Body of pancreas (tissue), 4 donors: ENCODE measurements around the gene NTN4. TPM values are rescaled to one million over a fixed set of nuclear protein-coding genes. Genes with fewer than 3 reads are reported as not detected.

ENCODE experiments used
- ATAC-seq: fragments of 150-250 bp; one replicate; pipeline ENCODE4 v1.9.1; 2016
- DNase-seq, 4 donors: peaks; one replicate each; pipeline ENCODE4 v3.0.0-alpha.2; 2019
- H3K27ac ChIP-seq, 4 donors: fragments of 200-600 bp; sonication (generic); 1 replicate in 3 of 4; 2 replicates in 1 of 4; pipeline versions ENCODE4 v1.5.1 to v1.6.1; 2016 to 2019; ENCODE audit warnings: mild to moderate bottlenecking in 1 of 4, mixed read lengths in 1 of 4, moderate library complexity in 1 of 4
- H3K27me3 ChIP-seq, 2 donors: fragments of 200-600 bp; sonication (generic); one replicate each; pipeline ENCODE4 v1.6.0; 2016; ENCODE audit warnings: mild to moderate bottlenecking in 1 of 2
- H3K36me3 ChIP-seq, 2 donors: fragments of 200-600 bp; sonication (generic); replicated peaks in 1 of 2; 2 replicates each; pipeline ENCODE4 v1.5.1; 2016; ENCODE audit warnings: low read depth in 2 of 2; ENCODE audit not compliant: insufficient read depth in 1 of 2
- H3K4me1 ChIP-seq: fragments of 200-600 bp; sonication (generic); one replicate; pipeline ENCODE4 v1.6.0; 2016
- H3K4me3 ChIP-seq, 2 donors: fragments of 200-600 bp; sonication (generic); 1 replicate in 1 of 2; 2 replicates in 1 of 2; pipeline ENCODE4 v1.5.1; 2016 to 2019
- H3K9me3 ChIP-seq, 3 donors: fragments of 200-600 bp; sonication (generic); 1 replicate in 2 of 3; 2 replicates in 1 of 3; pipeline ENCODE4 v1.5.1; 2016
- CTCF ChIP-seq, 7 experiments: fragments of 450-650 bp in 4 of 7; fragments of 200-600 bp in 3 of 7; sonication (generic) in 3 of 7; IDR thresholded peaks; one replicate each; pipeline ENCODE4 v1.5.1; 2016 to 2019; ENCODE audit warnings: antibody characterized with exemption in 7 of 7
- POLR2A ChIP-seq, 3 donors: fragments of 450-650 bp; IDR thresholded peaks; one replicate each; pipeline ENCODE4 v1.6.1; 2016; ENCODE audit warnings: antibody characterized with exemption in 3 of 3, mild to moderate bottlenecking in 2 of 3
- WGBS, 2 donors: methylation state at CpG; one replicate each; pipeline ENCODE4 v1.1.5; 2017; 5-methylcytosine and 5-hydroxymethylcytosine counted together
- intact Hi-C: fragments of 100-400 bp; cut with DNase I; formaldehyde crosslinking; loops from one replicate; pipeline ENCODE4 v1.15.1; 2023
- total RNA-seq, 2 donors: library from RNA; depleted of rRNA; stranded (reverse); fragments of >200 nt; gene quantifications; one replicate each; pipeline ENCODE4 v1.1.0, GENCODE V29; 2016

The NTN4 gene
- total RNA-seq, 2 donors from 2014 or later = 47.7 to 62.0 TPM

GRCh38 chr12:95726903-95727302, 63.7 kb downstream of the NTN4 start:
- Histone ChIP-seq H3K4me1 (peaks cover 28% of the 10 kb centered on the region), H3K36me3 (no peaks in the 10 kb centered on the region), H3K9me3 (no peaks in the 10 kb centered on the region), H3K27me3 (no peaks in the 10 kb centered on the region), H3K4me3 (no peak overlapping the region), H3K27ac (no peak overlapping the region)
- WGBS, 2 donors = 83 to 91% methylated on average over 2 of the region's 2 CpGs
- intact Hi-C loops = no loop called here
- TF ChIP-seq POLR2A (IDR thresholded peaks at IDR 0.05) (no peak), CTCF (IDR thresholded peaks at IDR 0.05) (no peak)
- ATAC-seq (no peak), DNase-seq (no peak)

- peaks cover 37% of the 10 kb centered on the region for H3K4me1 ChIP-seq
- peak overlapping the region in 1 of 4 donors; percentile 36 for H3K27ac ChIP-seq
- no peak for DNase-seq
- no peak for TF ChIP-seq POLR2A (IDR thresholded peaks at IDR 0.05)
- no peak for TF ChIP-seq CTCF (IDR thresholded peaks at IDR 0.05)
- no peaks in the 10 kb centered on the region for H3K9me3 ChIP-seq
- intact Hi-C loops = no loop called here
- WGBS, 2 donors = 80 to 84% methylated on average over 1 of the region's 1 CpG
- no peaks in the 10 kb centered on the region for H3K36me3 ChIP-seq
- no peak overlapping the region for H3K4me3 ChIP-seq
- H3K27me3 ChIP-seq = no peaks in the 10 kb centered on the region
- ATAC-seq = no peak
Measured at GRCh38 chr12:95724767-95725166, 65.8 kb downstream of the NTN4 start.

- WGBS, 2 donors = 60 to 77% methylated on average over 4 of the region's 4 CpGs
- H3K4me1 ChIP-seq = peaks cover 47% of the 10 kb centered on the region
- no peak overlapping the region for H3K4me3 ChIP-seq
- ATAC-seq (no peak), DNase-seq (no peak)
- no peak overlapping the region for H3K27ac ChIP-seq
- no peaks in the 10 kb centered on the region for H3K36me3 ChIP-seq
- intact Hi-C loops = no loop called here
- no peaks in the 10 kb centered on the region for H3K27me3 ChIP-seq
- H3K9me3 ChIP-seq = no peaks in the 10 kb centered on the region
- TF ChIP-seq POLR2A (IDR thresholded peaks at IDR 0.05) = no peak
- TF ChIP-seq CTCF (IDR thresholded peaks at IDR 0.05) = no peak
Measured at GRCh38 chr12:95723693-95724384, 66.7 kb downstream of the NTN4 start.

- WGBS, 2 donors = 57 to 69% methylated on average over 2 of the region's 2 CpGs
- intact Hi-C loops = no loop called here
- H3K27ac ChIP-seq = peak overlapping the region in 1 of 4 donors; percentile 13
- no peak for DNase-seq
- H3K4me1 ChIP-seq = peaks cover 69% of the 10 kb centered on the region
- no peak for ATAC-seq
- H3K4me3 ChIP-seq = no peak overlapping the region
- H3K36me3 ChIP-seq = no peaks in the 10 kb centered on the region
- no peaks in the 10 kb centered on the region for H3K27me3 ChIP-seq
- no peaks in the 10 kb centered on the region for H3K9me3 ChIP-seq
- TF ChIP-seq CTCF (IDR thresholded peaks at IDR 0.05) (peak in 4 of 7 experiments; percentile 12 to 27 (median 24)), POLR2A (IDR thresholded peaks at IDR 0.05) (no peak)
Measured at GRCh38 chr12:95721320-95721719, 69.2 kb downstream of the NTN4 start.

GRCh38 chr12:95720146-95720545, 70.4 kb downstream of the NTN4 start:
- 44 to 54% methylated on average over 4 of the region's 4 CpGs for WGBS, 2 donors
- Histone ChIP-seq H3K27ac (peak overlapping the region in 3 of 4 donors; percentile 2 to 74 (median 6)), H3K4me3 (no peak overlapping the region), H3K9me3 (no peaks in the 10 kb centered on the region), H3K27me3 (no peaks in the 10 kb centered on the region), H3K36me3 (no peaks in the 10 kb centered on the region), H3K4me1 (peaks cover 58% of the 10 kb centered on the region)
- intact Hi-C loops = no loop called here
- no peak for TF ChIP-seq POLR2A (IDR thresholded peaks at IDR 0.05)
- TF ChIP-seq CTCF (IDR thresholded peaks at IDR 0.05) = no peak
- DNase-seq (no peak), ATAC-seq (no peak)
